Neuronal stem cell (in vitro differentiated cells): ENCODE data around the gene LTBP1.

Experiments used
- DNase-seq: peaks from one replicate; pipeline ENCODE4 v3.0.0-alpha.2; 2013; ENCODE audit warnings: low spot score
- H2AFZ ChIP-seq: one replicate; pipeline ENCODE4 v1.6.1; 2013; ENCODE audit warnings: mild to moderate bottlenecking, low read length, inconsistent platforms
- H2AK5ac ChIP-seq: 2 replicates; pipeline ENCODE4 v1.6.1; 2013; ENCODE audit warnings: low read depth, mild to moderate bottlenecking, inconsistent platforms, low read length, moderate library complexity, mixed read lengths
- H2BK120ac ChIP-seq: 2 replicates; pipeline ENCODE4 v1.6.1; 2013; ENCODE audit warnings: low read depth, mild to moderate bottlenecking, inconsistent platforms, low read length, moderate library complexity, mixed read lengths
- H2BK12ac ChIP-seq: one replicate; pipeline ENCODE4 v1.6.1; 2013; ENCODE audit warnings: low read length, inconsistent platforms
- H2BK15ac ChIP-seq: 2 replicates; pipeline ENCODE4 v1.6.1; 2013; ENCODE audit warnings: mild to moderate bottlenecking, low read length, inconsistent platforms, mixed read lengths
- H2BK5ac ChIP-seq: one replicate; pipeline ENCODE4 v1.6.1; 2013; ENCODE audit warnings: inconsistent platforms, mild to moderate bottlenecking, low read length, moderate library complexity
- H3K14ac ChIP-seq: one replicate; pipeline ENCODE4 v1.6.1; 2013; ENCODE audit warnings: low read length, inconsistent platforms
- H3K18ac ChIP-seq: 2 replicates; pipeline ENCODE4 v1.6.1; 2013; ENCODE audit warnings: low read length, inconsistent platforms
- H3K23ac ChIP-seq: 2 replicates; pipeline ENCODE4 v1.6.1; 2013; ENCODE audit warnings: low read depth, mild to moderate bottlenecking, mixed read lengths, low read length, inconsistent platforms; ENCODE audit not compliant: poor library complexity
- H3K27ac ChIP-seq: replicated peaks from 3 replicates; pipeline ENCODE4 v1.5.1; 2013; ENCODE audit warnings: low read length, inconsistent platforms
- H3K27me3 ChIP-seq, 3 experiments: 2 replicates each; pipeline ENCODE4 v1.6.1; 2013; ENCODE audit warnings: low read length in 3 of 3, mild to moderate bottlenecking in 2 of 3, inconsistent platforms in 1 of 3, low read depth in 1 of 3, mixed read lengths in 1 of 3, moderate library complexity in 1 of 3; ENCODE audit not compliant: control insufficient read depth in 3 of 3, insufficient read depth in 3 of 3
- H3K36me3 ChIP-seq, 2 donors: replicated peaks in 1 of 2; 2 replicates each; pipeline ENCODE4 v1.6.1; 2013; ENCODE audit warnings: low read length in 2 of 2; ENCODE audit not compliant: control insufficient read depth in 2 of 2, insufficient read depth in 2 of 2
- H3K4ac ChIP-seq: 2 replicates; pipeline ENCODE4 v1.6.1; 2013; ENCODE audit warnings: inconsistent platforms, mild to moderate bottlenecking, low read length, moderate library complexity
- H3K4me1 ChIP-seq, 2 donors: 1 replicate in 1 of 2; 2 replicates in 1 of 2; pipeline ENCODE4 v1.6.1; 2013; ENCODE audit warnings: low read length in 2 of 2, low read depth in 1 of 2; ENCODE audit not compliant: control insufficient read depth in 2 of 2, insufficient read depth in 1 of 2
- H3K4me2 ChIP-seq: one replicate; pipeline ENCODE4 v1.6.1; 2013; ENCODE audit warnings: mild to moderate bottlenecking, low read length, inconsistent platforms; ENCODE audit not compliant: insufficient read depth, poor library complexity, severe bottlenecking
- H3K4me3 ChIP-seq, 2 donors: 2 replicates each; pipeline ENCODE4 v1.5.1; 2013; ENCODE audit warnings: low read length in 2 of 2, mild to moderate bottlenecking in 2 of 2, inconsistent platforms in 1 of 2, moderate library complexity in 1 of 2
- H3K79me1 ChIP-seq: one replicate; pipeline ENCODE4 v1.6.1; 2013; ENCODE audit warnings: low read depth, mild to moderate bottlenecking, inconsistent platforms, low read length, moderate library complexity
- H3K9ac ChIP-seq: one replicate; pipeline ENCODE4 v1.6.1; 2013; ENCODE audit warnings: mild to moderate bottlenecking, low read depth, low read length, inconsistent platforms; ENCODE audit not compliant: poor library complexity
- H3K9me3 ChIP-seq, 2 donors: replicated peaks in 1 of 2; 2 replicates each; pipeline versions ENCODE3 to v1.6.1; 2013; ENCODE audit warnings: low read length in 2 of 2, mild to moderate bottlenecking in 2 of 2, inconsistent platforms in 1 of 2, low read depth in 1 of 2, mixed read lengths in 1 of 2, moderate library complexity in 1 of 2; ENCODE audit not compliant: control insufficient read depth in 2 of 2, insufficient read depth in 1 of 2
- H4K8ac ChIP-seq: one replicate; pipeline ENCODE4 v1.6.1; 2013; ENCODE audit warnings: low read depth, mild to moderate bottlenecking, inconsistent platforms, low read length, moderate library complexity
- H4K91ac ChIP-seq: one replicate; pipeline ENCODE4 v1.6.1; 2013; ENCODE audit warnings: low read length, low read depth, mild to moderate bottlenecking, inconsistent platforms; ENCODE audit not compliant: poor library complexity
- WGBS, 2 donors: extraction: QIAGEN DNeasy Blood & Tissue Kit; methylation state at CpG; one replicate each; pipeline ENCODE4 v1.1.7; 2013; ENCODE audit warnings: missing lambda C conversion rate in 2 of 2, mixed read lengths in 1 of 2; ENCODE audit not compliant: insufficient read length in 2 of 2, insufficient replicate concordance in 1 of 2; ENCODE audit errors: extremely low coverage in 2 of 2; 5-methylcytosine and 5-hydroxymethylcytosine counted together

The LTBP1 gene

GRCh38 chr2:33320573-33320972, 373.8 kb downstream of the LTBP1 start:
- peaks cover 0 to 4% of the 10 kb centered on the region in 2 donors for H3K4me1 ChIP-seq
- H3K79me1 ChIP-seq = no peaks in the 10 kb centered on the region
- H2BK120ac ChIP-seq = no peak overlapping the region
- H2BK12ac ChIP-seq = no peak overlapping the region
- H3K4ac ChIP-seq = no peak overlapping the region
- H3K9me3 ChIP-seq = no peaks in the 10 kb centered on the region
- H3K18ac ChIP-seq = no peak overlapping the region
- H3K23ac ChIP-seq = no peak overlapping the region
- H3K4me3 ChIP-seq = no peak overlapping the region
- no peak overlapping the region for H3K14ac ChIP-seq
- no peaks in the 10 kb centered on the region for H3K27me3 ChIP-seq
- H3K36me3 ChIP-seq = peaks cover 0 to 5% of the 10 kb centered on the region in 2 donors
- H4K8ac ChIP-seq = no peak overlapping the region
- H3K4me2 ChIP-seq = no peak overlapping the region
- no peak overlapping the region for H2BK5ac ChIP-seq
- no peak for DNase-seq
- WGBS, 2 donors = no CpG with 5 or more reads among the region's 3 CpGs
- no peak overlapping the region for H2BK15ac ChIP-seq
- no peak overlapping the region for H2AFZ ChIP-seq
- no peak overlapping the region for H2AK5ac ChIP-seq
- no peak overlapping the region for H3K27ac ChIP-seq
- H4K91ac ChIP-seq = no peak overlapping the region
- H3K9ac ChIP-seq = no peak overlapping the region

- no peak overlapping the region for H3K23ac ChIP-seq
- no peak overlapping the region for H3K18ac ChIP-seq
- peaks cover 0 to 4% of the 10 kb centered on the region in 2 donors for H3K4me1 ChIP-seq
- WGBS, 2 donors = no CpG with 5 or more reads among the region's 8 CpGs
- DNase-seq = no peak
- H2BK12ac ChIP-seq = no peak overlapping the region
- H3K4me2 ChIP-seq = no peak overlapping the region
- no peak overlapping the region for H3K4me3 ChIP-seq
- no peak overlapping the region for H4K91ac ChIP-seq
- no peaks in the 10 kb centered on the region for H3K27me3 ChIP-seq
- no peak overlapping the region for H3K14ac ChIP-seq
- no peak overlapping the region for H3K27ac ChIP-seq
- peaks cover 0 to 5% of the 10 kb centered on the region in 2 donors for H3K36me3 ChIP-seq
- H2BK5ac ChIP-seq = no peak overlapping the region
- no peak overlapping the region for H2AFZ ChIP-seq
- H3K9me3 ChIP-seq = no peaks in the 10 kb centered on the region
- no peak overlapping the region for H2BK15ac ChIP-seq
- no peak overlapping the region for H3K9ac ChIP-seq
- H3K79me1 ChIP-seq = no peaks in the 10 kb centered on the region
- no peak overlapping the region for H2BK120ac ChIP-seq
- no peak overlapping the region for H2AK5ac ChIP-seq
- H3K4ac ChIP-seq = no peak overlapping the region
- H4K8ac ChIP-seq = no peak overlapping the region
These were observed 374.6 kb downstream of the LTBP1 start for GRCh38 chr2:33321236-33321771.

GRCh38 chr2:33321876-33322483, 375.2 kb downstream of the LTBP1 start:
- Histone ChIP-seq H3K36me3 (peaks cover 0 to 5% of the 10 kb centered on the region in 2 donors), H3K4me1 (peaks cover 0 to 4% of the 10 kb centered on the region in 2 donors), H3K27ac (no peak overlapping the region), H4K8ac (no peak overlapping the region), H3K18ac (no peak overlapping the region), H2AFZ (no peak overlapping the region), H4K91ac (no peak overlapping the region), H3K23ac (no peak overlapping the region), H2BK5ac (no peak overlapping the region), H3K4ac (no peak overlapping the region), H3K9ac (no peak overlapping the region), H2BK15ac (no peak overlapping the region), H3K27me3 (no peaks in the 10 kb centered on the region), H3K9me3 (no peaks in the 10 kb centered on the region), H3K4me2 (no peak overlapping the region), H2BK12ac (no peak overlapping the region), H2AK5ac (no peak overlapping the region), H3K14ac (no peak overlapping the region), H3K4me3 (no peak overlapping the region), H3K79me1 (no peaks in the 10 kb centered on the region), H2BK120ac (no peak overlapping the region)
- no CpG with 5 or more reads among the region's 3 CpGs for WGBS, 2 donors
- DNase-seq = no peak

GRCh38 chr2:33322612-33323011, 375.9 kb downstream of the LTBP1 start:
- Histone ChIP-seq H3K4me2 (no peak overlapping the region), H2BK120ac (no peak overlapping the region), H3K27me3 (no peaks in the 10 kb centered on the region), H3K14ac (no peak overlapping the region), H2AK5ac (no peak overlapping the region), H3K23ac (no peak overlapping the region), H4K91ac (no peak overlapping the region), H3K4me3 (no peak overlapping the region), H3K36me3 (peaks cover 0 to 5% of the 10 kb centered on the region in 2 donors), H2AFZ (no peak overlapping the region), H3K9ac (no peak overlapping the region), H2BK5ac (no peak overlapping the region), H4K8ac (no peak overlapping the region), H2BK12ac (no peak overlapping the region), H3K9me3 (no peaks in the 10 kb centered on the region), H3K4ac (no peak overlapping the region), H3K18ac (no peak overlapping the region), H3K27ac (no peak overlapping the region), H3K4me1 (peaks cover 0 to 4% of the 10 kb centered on the region in 2 donors), H3K79me1 (no peaks in the 10 kb centered on the region), H2BK15ac (no peak overlapping the region)
- no CpG with 5 or more reads among the region's 6 CpGs for WGBS, 2 donors
- no peak for DNase-seq
